Non-pigmented ciliary epithelial cell (primary cell): ENCODE data around the gene TRIM2.

Experiments
- DNase-seq: peaks from one replicate; pipeline ENCODE4 v3.0.0-alpha.2; 2010; ENCODE audit warnings: low read depth

TRIM2 gene

GRCh38 chr4:153337686-153338085, 133.4 kb downstream of the TRIM2 start:
- DNase-seq, result no peak

DNA sequence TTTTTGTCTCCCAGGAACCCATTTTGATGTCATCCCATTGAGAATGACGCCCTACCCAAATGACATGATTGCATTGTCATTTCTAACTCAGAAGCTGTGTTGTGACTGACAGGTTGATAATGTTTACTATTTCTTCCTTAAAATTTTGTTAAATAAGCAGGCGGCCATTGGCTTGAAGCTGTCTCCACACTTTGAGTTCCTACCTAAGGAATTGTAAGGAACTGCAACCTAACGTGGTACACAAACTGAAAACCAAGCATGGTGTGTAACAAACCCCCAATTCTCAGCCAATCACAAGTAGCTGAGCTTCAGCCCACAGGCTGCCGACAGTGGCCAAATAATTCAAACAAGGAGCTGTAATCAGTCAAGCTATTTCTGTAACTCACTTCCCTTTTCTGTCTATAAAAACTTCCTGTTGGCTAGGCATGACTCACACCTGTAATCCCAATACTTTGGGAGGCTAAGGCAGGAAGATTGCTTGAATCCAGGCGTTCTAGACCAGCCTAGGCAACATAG, 137.4 kb downstream of the TRIM2 start:
- no peak for DNase-seq

GRCh38 chr4:153342751-153343552, 138.7 kb downstream of the TRIM2 start:
- no peak for DNase-seq

- DNase-seq, result no peak
Measured at GRCh38 chr4:153344131-153345011, 140.1 kb downstream of the TRIM2 start, which contains the start of gene MND1. Gene MND1, plus strand, starts transcription at chr4:153344688. Its CDS starts 50 bp downstream, at chr4:153344738.

GRCh38 chr4:153345012-153345981, 141.1 kb downstream of the TRIM2 start:
- no peak for DNase-seq

DNA sequence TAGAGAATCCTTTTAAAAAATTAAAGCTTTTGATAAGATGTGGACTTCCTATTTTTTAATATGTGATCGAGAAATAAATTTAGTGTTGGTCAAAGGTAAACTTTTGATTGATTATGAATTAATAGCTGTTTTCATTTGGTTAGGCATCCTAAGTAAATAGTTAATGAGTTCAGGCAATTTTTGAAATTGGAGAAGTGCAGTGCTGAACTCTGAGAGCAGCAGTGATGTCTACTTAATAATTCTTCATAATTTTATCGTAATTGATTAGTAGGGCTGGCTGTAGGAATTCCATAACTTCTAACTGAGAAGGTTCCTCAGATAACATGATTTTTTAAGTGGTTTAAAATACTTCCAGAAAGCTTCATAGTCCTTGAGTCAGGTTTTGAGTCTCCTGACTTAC, 141.8 kb downstream of the TRIM2 start:
- DNase-seq, result no peak

- no peak for DNase-seq
Measured at GRCh38 chr4:153346563-153346962, 142.3 kb downstream of the TRIM2 start.

DNA sequence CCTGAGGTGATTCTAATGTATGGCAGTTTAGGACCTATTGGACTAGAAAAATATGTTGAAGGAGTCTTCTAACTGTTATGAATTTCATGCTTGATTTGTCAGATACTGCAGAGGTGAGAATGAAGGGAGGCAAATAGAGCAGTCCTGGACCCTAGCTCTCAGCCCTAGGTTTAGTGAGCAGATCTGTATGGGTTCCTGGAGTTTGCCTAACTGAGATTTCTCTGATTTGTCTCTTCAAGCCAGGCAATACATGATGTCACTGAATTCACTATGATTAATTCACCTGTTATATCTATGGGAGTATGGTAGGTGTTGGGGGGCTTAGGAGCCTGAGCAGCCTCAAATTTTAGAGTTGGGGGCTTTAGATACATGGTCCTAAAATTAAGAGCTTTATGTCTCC, 142.9 kb downstream of the TRIM2 start:
- DNase-seq, result no peak

DNA sequence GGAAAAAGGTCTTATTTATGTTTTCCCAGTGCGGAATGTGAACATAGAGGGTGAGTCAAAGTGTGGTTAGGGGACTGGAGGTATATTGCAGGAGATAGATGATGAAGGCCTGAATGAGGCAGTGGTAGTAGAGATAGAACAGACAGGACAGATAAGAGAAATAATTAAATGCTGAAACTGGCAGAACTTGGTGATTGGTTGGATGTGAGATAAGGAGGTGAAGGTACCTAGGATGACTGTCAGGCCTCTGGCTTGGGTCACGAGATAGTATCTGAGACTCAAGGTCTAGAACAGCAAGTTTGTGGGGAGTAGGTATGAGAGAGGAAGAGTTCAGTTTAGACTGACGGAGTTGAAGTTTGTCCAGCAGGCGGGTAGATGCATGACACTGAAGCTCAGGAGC, 143.8 kb downstream of the TRIM2 start:
- DNase-seq, result no peak

- no peak for DNase-seq
Measured at GRCh38 chr4:153349206-153349805, 145.1 kb downstream of the TRIM2 start.

DNA sequence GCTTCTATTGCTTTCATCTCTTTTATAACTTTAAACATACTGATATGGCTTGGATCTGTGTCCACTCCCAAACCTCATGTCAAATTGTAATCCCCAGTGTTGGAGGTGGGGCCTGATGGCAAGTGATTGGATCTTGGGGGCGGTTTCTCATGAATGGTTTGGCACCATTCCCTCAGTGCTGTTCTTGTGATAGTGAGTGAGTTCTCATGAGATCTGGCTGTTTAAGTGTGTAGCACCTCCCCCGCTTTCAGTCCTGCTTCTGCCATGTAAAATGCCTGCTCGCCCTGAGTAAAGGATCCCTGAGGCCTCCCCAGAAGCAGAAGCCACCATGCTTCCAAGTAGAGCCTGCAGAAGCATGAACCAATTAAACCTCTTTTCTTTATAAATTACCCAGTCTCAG, 157.9 kb downstream of the TRIM2 start:
- no peak for DNase-seq

DNA sequence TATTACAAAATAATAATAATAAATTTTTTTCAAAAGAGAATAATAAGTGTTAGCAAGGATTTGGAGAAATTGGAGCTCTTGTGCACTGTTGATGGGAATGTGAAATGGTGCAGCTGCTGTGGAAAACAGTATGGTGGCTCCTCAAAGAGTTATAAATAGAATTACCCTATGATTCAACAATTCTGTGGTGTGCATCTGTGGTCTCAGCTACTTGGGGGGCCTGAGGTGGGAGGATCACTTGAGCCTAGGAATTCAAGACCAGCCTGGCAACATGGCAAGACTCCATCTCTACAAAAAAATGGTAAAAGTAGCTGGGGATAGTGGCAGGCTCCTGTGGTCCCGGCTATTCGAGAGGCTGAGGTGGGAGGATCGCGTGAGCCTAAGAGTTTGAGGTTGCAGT, 159.8 kb downstream of the TRIM2 start:
- no peak for DNase-seq

- DNase-seq, result no peak
Measured at GRCh38 chr4:153365003-153365402, 160.8 kb downstream of the TRIM2 start.

DNA sequence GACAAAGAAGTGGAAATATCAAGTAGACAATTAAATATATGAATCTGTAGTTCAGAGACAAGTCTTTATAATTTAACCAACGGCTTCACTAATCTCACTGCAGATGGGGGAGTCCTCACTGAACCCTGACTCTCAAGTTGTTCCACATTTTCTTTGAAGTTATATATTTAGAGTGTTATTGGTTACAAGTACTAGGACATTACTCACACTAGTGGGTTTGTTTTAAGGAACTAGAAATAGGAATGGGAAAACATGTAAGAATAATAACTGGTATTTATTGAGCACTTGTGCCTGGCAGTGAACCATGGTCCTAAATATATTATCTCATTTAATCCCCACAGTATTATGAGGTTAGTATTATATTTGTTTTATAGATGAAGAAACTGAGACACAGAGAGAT, 162.2 kb downstream of the TRIM2 start:
- DNase-seq, result no peak

DNA sequence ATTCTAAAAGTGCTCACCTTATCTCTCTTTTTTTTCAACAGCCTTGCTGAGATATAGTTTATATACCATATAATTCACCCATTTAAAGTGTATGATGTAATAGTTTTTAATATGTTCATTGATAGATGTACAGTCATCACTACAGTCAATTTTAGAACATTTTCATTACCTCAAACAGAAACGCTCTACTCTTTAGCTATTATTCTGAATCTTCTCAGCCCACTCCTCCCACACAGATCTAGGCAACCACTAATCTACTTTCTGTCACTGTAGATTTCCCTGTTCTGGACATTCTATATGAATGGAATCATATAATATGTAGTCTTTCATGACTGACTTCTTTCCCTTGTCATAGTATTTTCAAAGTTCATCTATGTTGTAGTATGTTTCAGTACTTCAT, 162.8 kb downstream of the TRIM2 start:
- DNase-seq, result no peak

GRCh38 chr4:153369021-153369420, 164.8 kb downstream of the TRIM2 start:
- DNase-seq, result no peak

- no peak for DNase-seq
Measured at GRCh38 chr4:153371701-153372234, 167.5 kb downstream of the TRIM2 start.

DNA sequence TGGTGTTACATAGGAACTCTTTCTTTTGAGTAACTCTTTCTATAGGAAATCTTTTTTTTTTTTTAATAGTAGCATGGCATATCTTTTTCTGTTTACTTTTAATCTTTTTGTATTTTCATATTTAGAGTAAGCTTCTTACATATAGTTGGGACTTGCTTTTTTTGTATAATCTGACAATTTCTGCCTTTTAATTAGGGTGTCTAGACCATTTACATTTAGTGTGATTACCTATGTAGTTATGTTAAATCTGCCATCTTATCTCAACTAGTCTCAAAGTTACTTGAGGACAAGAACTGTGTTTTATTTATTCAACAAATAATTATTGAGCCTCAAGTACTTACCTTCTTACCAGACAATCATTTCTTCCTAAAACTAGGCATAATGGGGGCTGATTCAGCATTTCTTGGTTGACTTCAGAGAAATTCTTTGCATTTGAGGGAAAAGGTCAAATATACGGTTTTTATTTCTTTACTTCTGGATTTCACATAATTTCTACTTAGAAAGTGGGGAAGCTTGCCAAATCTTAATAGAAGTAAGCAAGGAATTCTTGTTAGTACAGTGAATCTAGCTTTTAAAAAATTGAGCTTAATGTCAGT, 168.8 kb downstream of the TRIM2 start:
- DNase-seq, result no peak

DNA sequence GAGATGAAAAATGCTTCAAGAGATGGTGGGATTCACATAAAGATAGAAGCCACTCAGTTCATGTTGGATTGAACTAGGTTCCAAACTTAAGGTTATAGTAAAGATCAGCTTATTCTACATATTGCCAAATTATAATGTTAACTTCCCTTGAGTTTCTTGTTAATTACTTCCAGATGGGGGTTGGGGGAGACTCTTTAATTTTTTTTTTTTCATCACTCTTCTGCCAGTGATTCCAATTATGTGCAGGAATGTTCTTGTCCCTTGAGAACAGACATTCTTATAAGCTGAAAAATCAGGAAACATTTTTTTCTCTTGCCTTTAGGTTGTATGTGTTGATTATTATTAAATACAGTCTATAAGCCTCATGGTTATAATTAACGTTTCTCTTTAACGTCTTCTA, 170.2 kb downstream of the TRIM2 start:
- no peak for DNase-seq

GRCh38 chr4:153375303-153375702, 171.1 kb downstream of the TRIM2 start:
- DNase-seq, result no peak

- no peak for DNase-seq
Measured at GRCh38 chr4:153383131-153383530, 178.9 kb downstream of the TRIM2 start.
